Loucy (cell line): ENCODE results near the gene VWA7.

Experiments
- H2AFZ ChIP-seq: fragments of 200-600 bp; sonication (generic); 2 replicates; pipeline ENCODE4 v1.6.0; 2016; ENCODE audit warnings: antibody characterized with exemption, mild to moderate bottlenecking, low read length, moderate library complexity
- H3F3A ChIP-seq: fragments of 200-600 bp; 2 replicates; pipeline ENCODE4 v1.6.0; 2016; ENCODE audit warnings: antibody characterized with exemption, low read depth, mild to moderate bottlenecking
- H3K27me3 ChIP-seq: fragments of 200-600 bp; sonication (generic); 2 replicates; pipeline ENCODE4 v1.6.1; 2014; ENCODE audit warnings: low read length, mild to moderate bottlenecking; ENCODE audit not compliant: insufficient read depth, poor library complexity, severe bottlenecking
- H3K36me3 ChIP-seq: fragments of 200-600 bp; sonication (generic); 2 replicates; pipeline ENCODE4 v1.6.1; 2016; ENCODE audit warnings: low read length; ENCODE audit not compliant: insufficient read depth
- H3K4me1 ChIP-seq: fragments of 200-600 bp; sonication (generic); 2 replicates; pipeline ENCODE4 v1.5.1; 2014; ENCODE audit warnings: low read length, mild to moderate bottlenecking; ENCODE audit not compliant: insufficient read depth, poor library complexity, severe bottlenecking
- H3K4me2 ChIP-seq: fragments of 200-600 bp; sonication (generic); 2 replicates; pipeline ENCODE4 v1.6.0; 2014; ENCODE audit warnings: antibody characterized with exemption, low read length, low read depth, mild to moderate bottlenecking; ENCODE audit not compliant: poor library complexity, severe bottlenecking
- H3K4me3 ChIP-seq: fragments of 200-600 bp; sonication (generic); 2 replicates; pipeline ENCODE4 v1.5.1; 2014; ENCODE audit warnings: low read length, mild to moderate bottlenecking, mixed read lengths; ENCODE audit not compliant: poor library complexity, severe bottlenecking
- H3K79me2 ChIP-seq: fragments of 200-600 bp; sonication (generic); 2 replicates; pipeline ENCODE4 v1.6.1; 2014; ENCODE audit warnings: low read length; ENCODE audit not compliant: insufficient read depth
- H3K9ac ChIP-seq: fragments of 200-600 bp; sonication (generic); 2 replicates; pipeline ENCODE4 v1.6.0; 2014; ENCODE audit warnings: mild to moderate bottlenecking, low read depth, low read length, moderate library complexity; ENCODE audit not compliant: poor library complexity, severe bottlenecking
- H3K9me2 ChIP-seq: fragments of 200-600 bp; sonication (generic); replicated peaks from 2 replicates; pipeline ENCODE4 v1.6.1; 2016; ENCODE audit warnings: low read depth, low read length, mixed read lengths
- H3K9me3 ChIP-seq: fragments of 200-600 bp; sonication (generic); 2 replicates; pipeline ENCODE4 v1.6.1; 2014; ENCODE audit warnings: mild to moderate bottlenecking, antibody characterized with exemption, low read length, low read depth; ENCODE audit not compliant: insufficient read depth
- H4K20me1 ChIP-seq: fragments of 200-600 bp; sonication (generic); 2 replicates; pipeline ENCODE4 v1.6.0; 2014; ENCODE audit warnings: antibody characterized with exemption, low read length, mild to moderate bottlenecking; ENCODE audit not compliant: insufficient read depth, poor library complexity, severe bottlenecking
- EZH2phosphoT487 ChIP-seq: fragments of 200-600 bp; IDR thresholded peaks from 2 replicates; pipeline ENCODE4 v1.6.1; 2018; ENCODE audit warnings: antibody characterized with exemption, mild to moderate bottlenecking, moderate library complexity, borderline replicate concordance
- TF ChIP-seq, protein P1 (sequence below): fragments of 200-600 bp; sonication (generic); conservative IDR thresholded peaks from 2 replicates; pipeline ENCODE4 v1.5.1; 2014; ENCODE audit warnings: mild to moderate bottlenecking, antibody characterized with exemption, low read length

VWA7 gene

GRCh38 chr6:31781244-31782125 lies 4.4 kb upstream of the VWA7 start:
- H3K79me2 ChIP-seq, result no peaks in the 10 kb centered on the region
- H3K9ac ChIP-seq, result no peak overlapping the region
- H3K9me2 ChIP-seq, result no peaks in the 10 kb centered on the region
- H2AFZ ChIP-seq, result no peak overlapping the region
- TF ChIP-seq EZH2phosphoT487, result no peak
- H3K4me1 ChIP-seq, result peaks cover 8% of the 10 kb centered on the region
- no peaks in the 10 kb centered on the region for H3K27me3 ChIP-seq
- H4K20me1 ChIP-seq, result no peaks in the 10 kb centered on the region
- H3K4me3 ChIP-seq, result no peak overlapping the region
- H3F3A ChIP-seq, result no peaks in the 10 kb centered on the region
- H3K4me2 ChIP-seq, result no peak overlapping the region
- peaks cover 55% of the 10 kb centered on the region; the same call in 1 of the 2 replicates for H3K36me3 ChIP-seq
- no peaks in the 10 kb centered on the region for H3K9me3 ChIP-seq

GRCh38 chr6:31780507-31781243 lies 3.5 kb upstream of the VWA7 start:
- Histone ChIP-seq H3K36me3 (peaks cover 54% of the 10 kb centered on the region; the same call in 1 of the 2 replicates), H3K9me3 (no peaks in the 10 kb centered on the region), H3K9ac (no peak overlapping the region), H3K9me2 (no peaks in the 10 kb centered on the region), H2AFZ (no peak overlapping the region), H3K4me3 (no peak overlapping the region), H3F3A (no peaks in the 10 kb centered on the region), H3K4me2 (no peak overlapping the region), H3K27me3 (no peaks in the 10 kb centered on the region), H3K4me1 (peaks cover 8% of the 10 kb centered on the region), H4K20me1 (no peaks in the 10 kb centered on the region), H3K79me2 (no peaks in the 10 kb centered on the region)
- TF ChIP-seq, protein P1, sequence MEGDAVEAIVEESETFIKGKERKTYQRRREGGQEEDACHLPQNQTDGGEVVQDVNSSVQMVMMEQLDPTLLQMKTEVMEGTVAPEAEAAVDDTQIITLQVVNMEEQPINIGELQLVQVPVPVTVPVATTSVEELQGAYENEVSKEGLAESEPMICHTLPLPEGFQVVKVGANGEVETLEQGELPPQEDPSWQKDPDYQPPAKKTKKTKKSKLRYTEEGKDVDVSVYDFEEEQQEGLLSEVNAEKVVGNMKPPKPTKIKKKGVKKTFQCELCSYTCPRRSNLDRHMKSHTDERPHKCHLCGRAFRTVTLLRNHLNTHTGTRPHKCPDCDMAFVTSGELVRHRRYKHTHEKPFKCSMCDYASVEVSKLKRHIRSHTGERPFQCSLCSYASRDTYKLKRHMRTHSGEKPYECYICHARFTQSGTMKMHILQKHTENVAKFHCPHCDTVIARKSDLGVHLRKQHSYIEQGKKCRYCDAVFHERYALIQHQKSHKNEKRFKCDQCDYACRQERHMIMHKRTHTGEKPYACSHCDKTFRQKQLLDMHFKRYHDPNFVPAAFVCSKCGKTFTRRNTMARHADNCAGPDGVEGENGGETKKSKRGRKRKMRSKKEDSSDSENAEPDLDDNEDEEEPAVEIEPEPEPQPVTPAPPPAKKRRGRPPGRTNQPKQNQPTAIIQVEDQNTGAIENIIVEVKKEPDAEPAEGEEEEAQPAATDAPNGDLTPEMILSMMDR, result no peak
- TF ChIP-seq EZH2phosphoT487, result no peak

- Histone ChIP-seq H3K9me2 (no peaks in the 10 kb centered on the region), H3K79me2 (no peaks in the 10 kb centered on the region), H3K4me2 (no peak overlapping the region), H2AFZ (no peak overlapping the region), H3F3A (no peaks in the 10 kb centered on the region), H3K9ac (no peak overlapping the region), H3K9me3 (no peaks in the 10 kb centered on the region), H4K20me1 (no peaks in the 10 kb centered on the region), H3K36me3 (peaks cover 46% of the 10 kb centered on the region; the same call in 1 of the 2 replicates), H3K4me3 (no peak overlapping the region), H3K4me1 (peaks cover 8% of the 10 kb centered on the region), H3K27me3 (no peaks in the 10 kb centered on the region)
- no peak for TF ChIP-seq EZH2phosphoT487
- TF ChIP-seq, protein P1, result no peak
Observed at GRCh38 chr6:31779908-31780307, 2.8 kb upstream of the VWA7 start.
